Measurements from ENCODE around the gene RPGRIP1.
"Not testable (repeated sequence)": the region's sequence is repeated elsewhere in the genome, so short reads cannot be mapped to it uniquely, and the experiment has no call there.

The RPGRIP1 gene

GRCh38 chr14:21302013-21302835 lies 22.3 kb downstream of the RPGRIP1 start:
- no peak for DNase-seq

- DNase-seq, result not testable (repeated sequence)
Measured at GRCh38 chr14:21302836-21303140, 22.9 kb downstream of the RPGRIP1 start.

DNA sequence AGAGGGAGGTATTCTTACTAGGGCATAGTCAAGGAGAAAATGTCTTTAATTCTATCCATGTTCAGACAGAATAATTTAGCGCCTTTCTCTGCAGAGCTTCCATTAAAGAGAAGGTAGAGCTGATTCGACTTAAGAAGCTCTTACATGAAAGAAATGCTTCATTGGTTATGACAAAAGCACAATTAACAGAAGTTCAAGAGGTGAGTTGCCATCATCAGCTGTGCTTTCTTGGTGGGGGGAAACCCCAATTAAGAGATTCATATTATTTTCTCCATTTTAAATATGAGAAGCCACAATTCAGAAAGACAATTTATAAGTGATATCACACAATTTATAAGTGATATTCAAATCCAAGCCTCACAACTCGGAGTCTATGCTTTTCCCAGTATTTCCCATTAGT lies 27.8 kb downstream of the RPGRIP1 start:
- no peak for DNase-seq

GRCh38 chr14:21308132-21308478 lies 28.2 kb downstream of the RPGRIP1 start:
- no peak for DNase-seq

DNA sequence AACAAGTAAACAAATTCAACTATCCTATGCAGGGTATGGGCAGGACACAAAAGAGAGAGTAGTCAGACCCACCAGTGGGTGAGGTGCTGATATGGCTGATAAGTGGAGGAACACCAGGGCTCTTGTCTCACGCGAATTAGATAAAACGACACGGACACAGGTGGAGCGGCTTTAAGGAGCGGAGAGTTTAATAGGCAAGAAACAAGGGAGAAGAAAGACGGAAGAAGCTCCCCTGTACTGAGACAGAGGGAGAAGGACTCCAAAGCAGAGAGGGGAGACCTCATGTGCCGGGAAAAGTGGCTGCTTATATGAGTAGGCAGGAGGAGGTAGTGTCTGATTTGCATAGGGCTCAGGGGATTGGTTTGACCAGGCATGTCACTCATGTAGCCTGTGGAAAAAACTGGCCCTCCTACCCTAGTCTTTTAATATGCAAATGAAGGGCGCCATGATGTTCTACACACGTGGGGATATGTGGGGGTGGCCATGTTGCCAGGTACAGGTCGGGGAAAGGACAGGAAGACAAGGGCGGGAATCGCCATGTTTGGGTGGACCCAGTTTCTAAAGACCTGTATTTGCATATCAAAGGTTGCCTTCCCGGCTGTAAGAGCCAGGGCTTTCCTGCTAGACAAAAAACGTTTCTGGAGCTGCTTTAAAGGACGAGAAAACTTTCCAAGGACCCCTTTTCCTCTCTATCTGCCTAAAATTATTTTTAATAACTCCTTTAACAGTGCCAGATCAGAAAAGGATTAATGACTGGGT lies 28.8 kb downstream of the RPGRIP1 start:
- peak; percentile 92 for DNase-seq

DNA sequence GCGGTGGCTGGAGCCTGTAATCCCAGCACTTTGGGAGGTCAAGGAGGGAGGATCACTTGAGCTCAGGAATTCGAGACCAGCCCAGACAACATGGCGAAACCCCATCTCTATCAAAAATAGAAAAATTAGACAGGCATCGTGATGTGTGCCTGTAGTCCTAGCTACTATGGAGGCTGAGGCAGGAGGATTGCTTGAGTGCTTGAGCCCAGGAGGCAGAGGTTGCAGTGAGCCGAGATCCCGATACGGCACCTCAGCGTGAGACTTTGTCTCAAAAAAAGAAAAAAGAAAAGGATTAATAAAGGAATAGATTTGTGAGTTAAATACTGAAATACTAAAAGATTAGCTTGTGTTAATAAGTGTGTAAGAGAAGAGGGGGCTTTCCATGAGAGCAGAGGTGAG lies 29.4 kb downstream of the RPGRIP1 start:
- DNase-seq, result no peak

DNA sequence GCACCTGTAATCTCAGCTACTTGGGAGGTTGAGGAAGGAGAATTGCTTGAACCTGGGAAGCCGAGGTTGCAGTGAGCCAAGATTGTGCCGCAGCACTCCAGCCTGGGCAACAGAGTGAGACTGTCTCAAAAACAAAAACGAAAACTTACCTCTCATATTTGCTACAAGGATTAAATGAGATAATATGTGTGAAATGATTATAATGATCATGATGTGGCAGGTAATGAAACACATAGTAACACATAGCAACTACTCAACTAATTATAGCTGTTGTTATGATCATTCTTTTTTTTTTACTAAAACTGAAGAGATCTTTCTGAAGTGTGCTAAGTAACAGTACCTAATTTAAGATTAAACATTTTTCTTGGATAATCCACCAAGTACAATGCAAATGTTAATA lies 30.1 kb downstream of the RPGRIP1 start:
- no peak for DNase-seq

GRCh38 chr14:21311614-21312013 lies 31.7 kb downstream of the RPGRIP1 start:
- DNase-seq, result no peak

DNA sequence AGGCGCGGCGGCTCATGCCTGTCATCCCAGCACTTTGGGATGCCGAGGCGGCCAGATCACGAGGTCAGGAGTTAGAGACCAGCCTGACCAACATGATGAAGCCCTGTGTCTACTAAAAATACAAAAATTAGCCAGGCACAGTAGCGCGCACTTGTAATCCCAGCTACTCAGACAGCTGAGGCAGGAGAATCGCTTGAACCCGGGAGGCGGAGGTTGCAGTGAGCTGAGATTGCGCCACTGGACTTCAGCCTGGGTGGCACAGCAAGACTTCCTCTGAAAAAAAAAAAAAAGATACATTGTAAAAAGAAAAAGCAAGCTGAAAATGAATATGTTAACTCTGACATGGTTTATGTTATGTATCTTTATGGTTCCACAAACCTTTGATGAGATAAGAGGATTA lies 33.6 kb downstream of the RPGRIP1 start:
- no peak for DNase-seq

GRCh38 chr14:21317398-21317797 lies 37.5 kb downstream of the RPGRIP1 start:
- DNase-seq, result no peak

DNA sequence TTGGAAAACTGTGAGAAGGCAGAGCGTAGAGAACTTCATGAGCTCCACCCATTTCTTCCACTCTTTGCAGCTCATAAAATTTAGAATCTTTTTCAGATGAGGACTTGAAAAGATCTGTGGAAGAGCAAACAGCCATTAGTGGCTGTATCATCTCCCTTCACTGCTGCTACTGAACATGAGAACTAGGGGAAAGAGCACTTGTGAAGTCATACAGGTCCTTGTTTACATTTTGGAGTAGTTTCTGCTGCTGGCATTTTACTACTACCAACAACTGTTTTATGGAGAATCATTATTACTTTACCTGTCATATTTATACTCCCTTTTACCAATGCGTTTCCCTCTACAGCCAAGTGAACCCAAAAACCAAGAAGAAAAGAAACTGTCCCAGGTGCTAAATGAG lies 41.0 kb downstream of the RPGRIP1 start:
- DNase-seq, result no peak

- DNase-seq, result no peak
Measured at GRCh38 chr14:21322716-21323115, 42.8 kb downstream of the RPGRIP1 start.

GRCh38 chr14:21326972-21327371 lies 47.1 kb downstream of the RPGRIP1 start:
- no peak for DNase-seq

Data from DMS 273 treated with DMSO at 0.1 percent for 48 hours (cell line).